ENCODE data around the gene RAB40B.

GRCh38 chr17:82656266-82656665 lies 42.2 kb downstream of the RAB40B start:
- TF ChIP-seq CTCF (IDR thresholded peaks at IDR 0.05) (no peak), POLR2A (IDR thresholded peaks at IDR 0.05) (no peak)

Data from heart left ventricle (tissue), 13 donors.